Activated B cell treated with CpG ODN at 0.5 μM for 24 hours (primary cell): ENCODE measurements around the gene ZEB1. TPM values are rescaled to one million over a fixed set of nuclear protein-coding genes. Genes with fewer than 3 reads are reported as not detected.

Source experiments
- ATAC-seq: fragments of 200-7000 bp; cut with Tn5 transposase; one replicate; pipeline ENCODE4 v1.10.0; 2021; ENCODE audit warnings: low read depth, mild to moderate bottlenecking, moderate library complexity
- CTCF ChIA-PET: fragments of 350-600 bp; sonication (Branson Sonifier 250); formaldehyde crosslinking; loops from one replicate; lab custom pipeline; 2021; ENCODE audit warnings: antibody characterized with exemption; lab: Charles Lee
- POLR2A ChIA-PET: fragments of 350-600 bp; sonication (Branson Sonifier 250); formaldehyde crosslinking; loops from one replicate; lab custom pipeline; 2021; ENCODE audit warnings: antibody characterized with exemption; lab: Charles Lee
- DNase-seq: peaks from one replicate; pipeline ENCODE4 v3.0.0; 2022
- H3K27ac Mint-ChIP-seq: one replicate; pipeline ENCODE4 v1.8.0; 2020; ENCODE audit warnings: mixed read lengths
- H3K27me3 Mint-ChIP-seq: one replicate; pipeline ENCODE4 v1.8.0; 2021; ENCODE audit warnings: mixed read lengths
- H3K36me3 Mint-ChIP-seq: one replicate; pipeline ENCODE4 v1.8.0; 2021; ENCODE audit warnings: low read depth, mixed read lengths
- H3K4me1 Mint-ChIP-seq: one replicate; pipeline ENCODE4 v1.8.0; 2021; ENCODE audit warnings: mixed read lengths
- H3K4me3 Mint-ChIP-seq: one replicate; pipeline ENCODE4 v1.8.0; 2020; ENCODE audit warnings: mild to moderate bottlenecking, mixed read lengths
- H3K9me3 Mint-ChIP-seq: one replicate; pipeline ENCODE4 v1.8.0; 2020; ENCODE audit warnings: mixed read lengths
- CTCF ChIP-seq: fragments of 200-600 bp; IDR thresholded peaks from one replicate; pipeline ENCODE4 v1.8.0; 2022; ENCODE audit warnings: antibody characterized with exemption, mild to moderate bottlenecking
- intact Hi-C: fragments of 100-400 bp; cut with micrococcal nuclease; formaldehyde crosslinking; loops from one replicate; pipeline ENCODE4 v1.15.1; 2024
- total RNA-seq: library from RNA; stranded (reverse); gene quantifications from 2 replicates; pipeline ENCODE4 v1.2.3, GENCODE V29; 2022

ZEB1 gene
- total RNA-seq, 1 donor from 2014 or later: 43.0 TPM

- H3K36me3 Mint-ChIP-seq: no peaks in the 10 kb centered on the region
- H3K27me3 Mint-ChIP-seq: no peaks in the 10 kb centered on the region
- CTCF ChIA-PET: no interaction called here
- H3K27ac Mint-ChIP-seq: no peak overlapping the region
- ATAC-seq: no peak
- DNase-seq: no peak
- H3K4me1 Mint-ChIP-seq: no peaks in the 10 kb centered on the region
- POLR2A ChIA-PET: no interaction called here
- intact Hi-C loops: no loop called here
- H3K4me3 Mint-ChIP-seq: no peak overlapping the region
- H3K9me3 Mint-ChIP-seq: no peaks in the 10 kb centered on the region
- no peak for TF ChIP-seq CTCF
Measured at GRCh38 chr10:31291123-31291522, 27.9 kb upstream of the ZEB1 start.

- ChIA-PET CTCF (no interaction called here), POLR2A (no interaction called here)
- no peak for TF ChIP-seq CTCF
- Mint-ChIP-seq H3K9me3 (no peaks in the 10 kb centered on the region), H3K4me3 (no peak overlapping the region), H3K4me1 (no peaks in the 10 kb centered on the region), H3K27ac (no peak overlapping the region), H3K27me3 (no peaks in the 10 kb centered on the region), H3K36me3 (no peaks in the 10 kb centered on the region)
- no peak for DNase-seq
- ATAC-seq: no peak
- intact Hi-C loops: no loop called here
Measured at GRCh38 chr10:31294558-31294957, 24.5 kb upstream of the ZEB1 start.

GRCh38 chr10:31296754-31297153 lies 22.3 kb upstream of the ZEB1 start:
- DNase-seq (no peak), ATAC-seq (no peak)
- H3K9me3 Mint-ChIP-seq: peaks cover 2% of the 10 kb centered on the region
- H3K4me3 Mint-ChIP-seq: no peak overlapping the region
- ChIA-PET POLR2A (no interaction called here), CTCF (no interaction called here)
- no peak for TF ChIP-seq CTCF
- peaks cover 3% of the 10 kb centered on the region for H3K27me3 Mint-ChIP-seq
- H3K36me3 Mint-ChIP-seq: no peaks in the 10 kb centered on the region
- intact Hi-C loops: no loop called here
- H3K27ac Mint-ChIP-seq: no peak overlapping the region
- H3K4me1 Mint-ChIP-seq: no peaks in the 10 kb centered on the region

GRCh38 chr10:31299119-31299518 lies 19.9 kb upstream of the ZEB1 start:
- ATAC-seq: no peak
- H3K36me3 Mint-ChIP-seq: no peaks in the 10 kb centered on the region

GRCh38 chr10:31303212-31303611 lies 15.8 kb upstream of the ZEB1 start:
- Mint-ChIP-seq H3K27ac (no peak overlapping the region), H3K9me3 (peaks cover 2% of the 10 kb centered on the region)
- CTCF ChIA-PET: no interaction called here

More at GRCh38 chr10:31299119-31299518, 19.9 kb upstream of the ZEB1 start:
- peaks cover 2% of the 10 kb centered on the region for H3K9me3 Mint-ChIP-seq
- peaks cover 2% of the 10 kb centered on the region for H3K4me1 Mint-ChIP-seq
- ChIA-PET CTCF (no interaction called here), POLR2A (no interaction called here)
- H3K4me3 Mint-ChIP-seq: no peak overlapping the region
- TF ChIP-seq CTCF: no peak
- DNase-seq: no peak
- peaks cover 3% of the 10 kb centered on the region for H3K27me3 Mint-ChIP-seq
- intact Hi-C loops: no loop called here
- no peak overlapping the region for H3K27ac Mint-ChIP-seq

More at GRCh38 chr10:31303212-31303611, 15.8 kb upstream of the ZEB1 start:
- no peak for ATAC-seq
- TF ChIP-seq CTCF: no peak
- Mint-ChIP-seq H3K4me1 (peaks cover 4% of the 10 kb centered on the region), H3K27me3 (peaks cover 3% of the 10 kb centered on the region), H3K36me3 (peaks cover 1% of the 10 kb centered on the region), H3K4me3 (no peak overlapping the region)
- no peak for DNase-seq
- POLR2A ChIA-PET: no interaction called here
- intact Hi-C loops: no loop called here
